ENCODE results near the gene COL21A1. TPM values are rescaled to one million over a fixed set of nuclear protein-coding genes. Genes with fewer than 3 reads are reported as not detected.

The COL21A1 gene
- total RNA-seq, 5 donors from 2014 or later (not counting 1 experiment from before 2014, with no cell fraction given) = not detected

DNA sequence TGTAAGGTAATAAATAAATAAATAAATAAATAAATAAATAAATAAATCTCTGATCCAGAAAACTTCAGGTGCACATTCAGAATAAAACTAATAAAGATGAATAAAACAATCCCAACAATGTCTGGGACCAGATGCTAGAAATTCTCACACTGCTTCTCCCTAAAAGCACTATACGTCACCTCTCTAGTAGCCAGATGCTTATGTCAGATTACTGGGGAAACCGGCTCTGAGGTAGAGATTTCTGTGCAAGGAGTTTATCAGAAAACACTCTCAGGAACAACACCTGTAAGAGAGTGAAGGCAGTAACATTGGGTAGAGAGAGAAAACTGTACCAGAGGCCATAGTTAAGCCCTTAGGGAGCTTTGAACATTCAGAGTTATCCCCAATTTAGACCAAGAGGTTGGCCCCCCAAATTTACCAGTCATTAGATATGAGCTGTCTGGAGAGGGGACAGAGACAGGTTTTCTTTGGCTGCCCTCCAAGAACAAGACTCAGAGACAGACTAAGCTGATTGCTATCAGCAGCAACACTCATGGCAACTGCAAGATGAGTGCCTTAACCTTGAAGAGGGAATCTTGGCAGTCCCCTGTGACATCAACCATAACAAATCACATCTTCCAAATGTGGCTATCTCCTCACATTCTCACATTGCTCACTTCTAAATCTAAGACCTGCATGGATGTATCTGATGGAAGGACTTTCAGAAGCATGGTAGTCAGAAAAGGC lies 220.8 kb downstream of the COL21A1 start:
- Histone ChIP-seq H3K4me1 (ENCODE audit: control insufficient read depth in 1 of 2, extremely low read depth in 1 of 2, insufficient read depth in 2 of 2, low read length in 2 of 2) (no peaks in the 10 kb centered on the region), H3K27ac (ENCODE audit: low read length) (no peak overlapping the region), H3K36me3 (ENCODE audit: control insufficient read depth in 2 of 2, extremely low read depth in 1 of 2, insufficient read depth in 1 of 2, low read length in 1 of 2) (no peaks in the 10 kb centered on the region), H3K27me3 (replicated peaks in 1 of 2; ENCODE audit: control insufficient read depth in 2 of 2, extremely low read depth in 1 of 2, insufficient read depth in 2 of 2, low read length in 1 of 2) (no peaks in the 10 kb centered on the region), H3K9me3 (no peaks in the 10 kb centered on the region), H3K4me3 (ENCODE audit: control insufficient read depth in 1 of 2, extremely low read depth in 1 of 2, low read length in 1 of 2) (no peak overlapping the region)
- H3K9me3 Mint-ChIP-seq = peaks cover 2 to 6% (median 5%) of the 10 kb centered on the region in 3 donors
- WGBS (ENCODE audit: insufficient coverage) = no CpG with 5 or more reads among the region's 2 CpGs
- ATAC-seq (replicated peaks in 1 of 4) (no peak), DNase-seq (no peak)
- no peaks in the 10 kb centered on the region for H3K36me3 Mint-ChIP-seq
- no peaks in the 10 kb centered on the region for H3K4me1 Mint-ChIP-seq
- ChIA-PET POLR2A (no interaction called here), CTCF (no interaction called here)
- no peak overlapping the region for H3K27ac Mint-ChIP-seq
- no peaks in the 10 kb centered on the region for H3K27me3 Mint-ChIP-seq
- no peak overlapping the region for H3K4me3 Mint-ChIP-seq

DNA sequence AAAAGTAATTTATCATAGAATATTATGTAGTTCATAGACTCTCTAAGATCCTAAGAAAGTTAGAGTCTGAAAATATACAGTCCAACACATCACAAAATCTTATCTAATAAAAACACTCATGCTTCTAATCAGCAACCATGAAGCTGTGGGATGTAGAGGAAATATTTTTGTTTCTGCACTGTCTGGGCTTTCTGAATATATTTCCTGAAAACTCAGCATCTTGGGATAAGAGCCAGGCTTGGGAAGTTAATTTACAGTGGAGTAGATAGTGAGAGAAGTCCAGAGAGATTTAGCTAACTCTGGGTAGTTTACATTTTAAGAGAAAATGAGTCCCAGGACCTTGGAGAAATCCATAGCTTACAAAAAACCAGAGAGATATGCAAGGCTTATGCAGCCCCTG lies 221.6 kb downstream of the COL21A1 start:
- no peaks in the 10 kb centered on the region for H3K27me3 ChIP-seq (replicated peaks in 1 of 2; ENCODE audit: control insufficient read depth in 2 of 2, extremely low read depth in 1 of 2, insufficient read depth in 2 of 2, low read length in 1 of 2)
- no peak for DNase-seq
- H3K4me1 ChIP-seq (ENCODE audit: control insufficient read depth in 1 of 2, extremely low read depth in 1 of 2, insufficient read depth in 2 of 2, low read length in 2 of 2) = no peaks in the 10 kb centered on the region
- no peak overlapping the region for H3K4me3 Mint-ChIP-seq
- H3K9me3 ChIP-seq = no peaks in the 10 kb centered on the region
- peaks cover 4 to 9% (median 5%) of the 10 kb centered on the region in 3 donors for H3K9me3 Mint-ChIP-seq
- no peak overlapping the region for H3K4me3 ChIP-seq (ENCODE audit: control insufficient read depth in 1 of 2, extremely low read depth in 1 of 2, low read length in 1 of 2)
- H3K27ac Mint-ChIP-seq = no peak overlapping the region
- ChIA-PET CTCF (no interaction called here), POLR2A (no interaction called here)
- H3K36me3 ChIP-seq (ENCODE audit: control insufficient read depth in 2 of 2, extremely low read depth in 1 of 2, insufficient read depth in 1 of 2, low read length in 1 of 2) = no peaks in the 10 kb centered on the region
- H3K4me1 Mint-ChIP-seq = no peaks in the 10 kb centered on the region
- no peaks in the 10 kb centered on the region for H3K36me3 Mint-ChIP-seq
- ATAC-seq (replicated peaks in 1 of 4) = no peak
- no peaks in the 10 kb centered on the region for H3K27me3 Mint-ChIP-seq
- H3K27ac ChIP-seq (ENCODE audit: low read length) = no peak overlapping the region

DNA sequence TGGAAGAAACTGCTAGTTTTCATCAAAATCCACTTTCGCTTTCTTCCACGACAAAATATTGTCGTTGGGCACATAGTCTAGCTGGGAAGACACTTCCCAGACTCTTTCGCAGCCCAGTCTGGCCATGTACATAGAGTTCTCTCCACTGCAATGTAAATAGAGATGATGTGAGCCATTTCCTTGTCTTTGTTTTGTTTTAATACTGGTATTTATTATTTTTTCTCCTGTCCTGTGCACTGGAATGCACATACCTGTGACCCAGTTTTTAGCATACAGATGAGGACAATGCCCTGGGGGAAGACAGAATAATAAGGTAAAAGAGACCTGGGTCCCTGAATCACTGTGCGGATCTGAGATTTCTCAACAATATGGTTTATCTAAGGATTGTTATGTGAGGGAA lies 222.4 kb downstream of the COL21A1 start:
- peaks cover 5 to 11% (median 6%) of the 10 kb centered on the region in 3 donors for H3K9me3 Mint-ChIP-seq
- no peak overlapping the region for H3K27ac Mint-ChIP-seq
- Histone ChIP-seq H3K4me1 (ENCODE audit: control insufficient read depth in 1 of 2, extremely low read depth in 1 of 2, insufficient read depth in 2 of 2, low read length in 2 of 2) (no peaks in the 10 kb centered on the region), H3K4me3 (ENCODE audit: control insufficient read depth in 1 of 2, extremely low read depth in 1 of 2, low read length in 1 of 2) (no peak overlapping the region), H3K27me3 (replicated peaks in 1 of 2; ENCODE audit: control insufficient read depth in 2 of 2, extremely low read depth in 1 of 2, insufficient read depth in 2 of 2, low read length in 1 of 2) (no peaks in the 10 kb centered on the region), H3K36me3 (ENCODE audit: control insufficient read depth in 2 of 2, extremely low read depth in 1 of 2, insufficient read depth in 1 of 2, low read length in 1 of 2) (no peaks in the 10 kb centered on the region), H3K27ac (ENCODE audit: low read length) (no peak overlapping the region), H3K9me3 (no peaks in the 10 kb centered on the region)
- no CpG with 5 or more reads among the region's 5 CpGs for WGBS (ENCODE audit: insufficient coverage)
- no peaks in the 10 kb centered on the region for H3K36me3 Mint-ChIP-seq
- H3K4me3 Mint-ChIP-seq = no peak overlapping the region
- ChIA-PET POLR2A (interaction anchor here in 1 of 2 donors (0.6 kb wide), 1 partner anchor 58 kb away, joined by 3 read pairs; no protein-coding TSS in a partner anchor), CTCF (no interaction called here)
- no peaks in the 10 kb centered on the region for H3K4me1 Mint-ChIP-seq
- H3K27me3 Mint-ChIP-seq = no peaks in the 10 kb centered on the region
- ATAC-seq (replicated peaks in 1 of 4) (no peak), DNase-seq (no peak)

DNA sequence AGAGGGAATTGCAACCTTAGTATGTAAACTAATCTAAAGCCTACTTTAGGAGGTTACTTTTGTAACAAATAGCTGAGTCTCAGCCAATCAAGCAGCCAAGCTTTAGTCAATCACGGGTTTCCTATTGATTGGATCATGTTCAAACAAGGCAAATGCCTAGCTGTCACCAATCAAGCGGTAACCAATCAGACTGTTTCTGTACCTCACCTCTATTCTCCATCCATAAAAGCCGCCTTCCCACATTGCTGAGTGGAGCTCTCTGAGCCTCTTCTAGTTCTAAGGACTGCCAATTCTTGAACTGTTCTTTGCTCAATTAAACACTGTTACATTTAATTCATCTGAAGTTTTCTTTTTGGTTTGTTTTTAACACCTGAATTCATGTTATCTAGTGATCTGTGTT lies 223.6 kb downstream of the COL21A1 start:
- Mint-ChIP-seq H3K9me3 (peaks cover 4 to 11% (median 5%) of the 10 kb centered on the region in 3 donors), H3K27me3 (no peaks in the 10 kb centered on the region), H3K4me1 (no peaks in the 10 kb centered on the region), H3K27ac (no peak overlapping the region), H3K36me3 (no peaks in the 10 kb centered on the region), H3K4me3 (no peak overlapping the region)
- POLR2A ChIA-PET = no interaction called here
- Histone ChIP-seq H3K4me1 (ENCODE audit: control insufficient read depth in 1 of 2, extremely low read depth in 1 of 2, insufficient read depth in 2 of 2, low read length in 2 of 2) (no peaks in the 10 kb centered on the region), H3K27ac (ENCODE audit: low read length) (no peak overlapping the region), H3K4me3 (ENCODE audit: control insufficient read depth in 1 of 2, extremely low read depth in 1 of 2, low read length in 1 of 2) (no peak overlapping the region), H3K9me3 (no peaks in the 10 kb centered on the region), H3K36me3 (ENCODE audit: control insufficient read depth in 2 of 2, extremely low read depth in 1 of 2, insufficient read depth in 1 of 2, low read length in 1 of 2) (no peaks in the 10 kb centered on the region), H3K27me3 (replicated peaks in 1 of 2; ENCODE audit: control insufficient read depth in 2 of 2, extremely low read depth in 1 of 2, insufficient read depth in 2 of 2, low read length in 1 of 2) (no peaks in the 10 kb centered on the region)
- CTCF ChIA-PET = no interaction called here
- DNase-seq = no peak
- WGBS (ENCODE audit: insufficient coverage) = 92% methylated on average over 3 of the region's 3 CpGs
- no peak for ATAC-seq (replicated peaks in 1 of 4)

DNA sequence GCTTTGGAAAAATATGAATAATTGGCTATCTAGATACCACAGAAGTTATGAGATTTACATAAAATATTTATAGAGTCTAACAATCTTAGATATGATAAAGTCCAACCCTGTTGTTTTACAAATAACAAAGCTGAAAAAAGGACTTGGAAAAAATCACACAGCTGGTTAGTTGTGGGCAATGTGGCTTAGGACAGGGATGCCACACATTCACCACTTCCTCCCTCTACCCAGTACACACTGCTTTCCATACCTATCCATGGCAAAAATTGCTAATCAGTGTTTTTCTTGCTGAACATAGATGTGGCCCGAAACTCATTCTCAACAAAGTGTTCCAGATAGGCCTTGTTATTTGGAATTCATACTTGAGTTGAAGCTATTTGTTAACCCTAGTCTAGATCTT lies 224.7 kb downstream of the COL21A1 start:
- ATAC-seq (replicated peaks in 1 of 4) (no peak), DNase-seq (no peak)
- no CpG with 5 or more reads among the region's 1 CpG for WGBS (ENCODE audit: insufficient coverage)
- H3K9me3 ChIP-seq = no peaks in the 10 kb centered on the region
- ChIA-PET POLR2A (no interaction called here), CTCF (no interaction called here)
- Mint-ChIP-seq H3K9me3 (peaks cover 4 to 11% (median 5%) of the 10 kb centered on the region in 3 donors), H3K27me3 (no peaks in the 10 kb centered on the region), H3K36me3 (no peaks in the 10 kb centered on the region), H3K4me1 (no peaks in the 10 kb centered on the region), H3K4me3 (no peak overlapping the region), H3K27ac (no peak overlapping the region)
- H3K4me3 ChIP-seq (ENCODE audit: control insufficient read depth in 1 of 2, extremely low read depth in 1 of 2, low read length in 1 of 2) = no peak overlapping the region
- H3K36me3 ChIP-seq (ENCODE audit: control insufficient read depth in 2 of 2, extremely low read depth in 1 of 2, insufficient read depth in 1 of 2, low read length in 1 of 2) = no peaks in the 10 kb centered on the region
- no peaks in the 10 kb centered on the region for H3K27me3 ChIP-seq (replicated peaks in 1 of 2; ENCODE audit: control insufficient read depth in 2 of 2, extremely low read depth in 1 of 2, insufficient read depth in 2 of 2, low read length in 1 of 2)
- H3K4me1 ChIP-seq (ENCODE audit: control insufficient read depth in 1 of 2, extremely low read depth in 1 of 2, insufficient read depth in 2 of 2, low read length in 2 of 2) = no peaks in the 10 kb centered on the region
- H3K27ac ChIP-seq (ENCODE audit: low read length) = no peak overlapping the region

DNA sequence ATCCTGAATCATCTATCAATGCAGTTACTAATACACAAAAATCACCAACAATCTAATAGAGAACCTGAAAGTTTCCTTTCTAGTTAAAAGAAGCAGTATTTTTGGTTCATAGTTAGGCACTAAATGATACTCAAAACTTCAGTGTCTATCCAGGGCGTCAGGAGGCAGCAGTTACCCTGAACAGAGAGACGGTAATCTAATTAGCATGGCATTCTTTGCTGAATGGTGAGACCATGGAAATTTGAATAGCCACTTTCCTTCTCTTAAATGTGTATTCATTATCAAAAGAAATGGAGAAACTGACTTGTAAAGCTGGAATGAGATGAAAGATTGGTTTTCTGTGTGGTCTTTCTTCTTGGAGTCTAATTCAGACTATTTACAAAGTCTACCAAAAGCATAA lies 225.4 kb downstream of the COL21A1 start:
- no peaks in the 10 kb centered on the region for H3K4me1 Mint-ChIP-seq
- POLR2A ChIA-PET = no interaction called here

DNA sequence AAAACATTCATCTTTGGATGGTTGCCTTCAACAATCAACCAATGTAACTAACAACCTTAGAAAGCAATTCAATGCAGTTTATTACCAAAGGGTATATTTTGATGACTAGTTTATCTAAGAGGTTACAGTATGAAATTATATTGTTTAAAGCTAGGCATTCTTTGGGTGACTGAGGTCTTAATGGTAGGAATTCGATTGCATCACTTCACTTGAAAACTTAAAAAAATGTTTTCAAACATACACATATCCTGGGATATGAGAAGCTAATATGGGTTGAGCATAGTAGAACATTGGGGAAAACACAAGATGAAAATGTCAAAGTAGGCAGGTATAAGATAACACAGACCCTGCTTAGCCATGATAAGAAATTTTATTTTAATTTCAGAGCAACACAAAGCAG lies 227.4 kb downstream of the COL21A1 start:
- Histone ChIP-seq H3K4me3 (ENCODE audit: control insufficient read depth in 1 of 2, extremely low read depth in 1 of 2, low read length in 1 of 2) (no peak overlapping the region), H3K36me3 (ENCODE audit: control insufficient read depth in 2 of 2, extremely low read depth in 1 of 2, insufficient read depth in 1 of 2, low read length in 1 of 2) (no peaks in the 10 kb centered on the region), H3K4me1 (ENCODE audit: control insufficient read depth in 1 of 2, extremely low read depth in 1 of 2, insufficient read depth in 2 of 2, low read length in 2 of 2) (no peaks in the 10 kb centered on the region), H3K27me3 (replicated peaks in 1 of 2; ENCODE audit: control insufficient read depth in 2 of 2, extremely low read depth in 1 of 2, insufficient read depth in 2 of 2, low read length in 1 of 2) (no peaks in the 10 kb centered on the region), H3K9me3 (no peaks in the 10 kb centered on the region), H3K27ac (ENCODE audit: low read length) (no peak overlapping the region)
- Mint-ChIP-seq H3K27ac (no peak overlapping the region), H3K4me3 (no peak overlapping the region), H3K9me3 (peaks cover 5 to 13% (median 6%) of the 10 kb centered on the region in 3 donors), H3K4me1 (no peaks in the 10 kb centered on the region), H3K27me3 (no peaks in the 10 kb centered on the region), H3K36me3 (no peaks in the 10 kb centered on the region)
- CTCF ChIA-PET = no interaction called here
- POLR2A ChIA-PET = no interaction called here
- no peak for DNase-seq
- no CpG with 5 or more reads among the region's 1 CpG for WGBS (ENCODE audit: insufficient coverage)
- no peak for ATAC-seq (replicated peaks in 1 of 4)

More for the DNA sequence above, 225.4 kb downstream of the COL21A1 start:
- Histone ChIP-seq H3K4me1 (ENCODE audit: control insufficient read depth in 1 of 2, extremely low read depth in 1 of 2, insufficient read depth in 2 of 2, low read length in 2 of 2) (no peaks in the 10 kb centered on the region), H3K36me3 (ENCODE audit: control insufficient read depth in 2 of 2, extremely low read depth in 1 of 2, insufficient read depth in 1 of 2, low read length in 1 of 2) (no peaks in the 10 kb centered on the region), H3K4me3 (ENCODE audit: control insufficient read depth in 1 of 2, extremely low read depth in 1 of 2, low read length in 1 of 2) (no peak overlapping the region), H3K27me3 (replicated peaks in 1 of 2; ENCODE audit: control insufficient read depth in 2 of 2, extremely low read depth in 1 of 2, insufficient read depth in 2 of 2, low read length in 1 of 2) (no peaks in the 10 kb centered on the region), H3K27ac (ENCODE audit: low read length) (no peak overlapping the region), H3K9me3 (no peaks in the 10 kb centered on the region)
- WGBS (ENCODE audit: insufficient coverage) = no CpG with 5 or more reads among the region's 2 CpGs
- ATAC-seq (replicated peaks in 1 of 4) (no peak), DNase-seq (no peak)
- H3K27me3 Mint-ChIP-seq = no peaks in the 10 kb centered on the region
- H3K4me3 Mint-ChIP-seq = no peak overlapping the region
- peaks cover 2 to 11% (median 4%) of the 10 kb centered on the region in 3 donors for H3K9me3 Mint-ChIP-seq
- no peaks in the 10 kb centered on the region for H3K36me3 Mint-ChIP-seq
- CTCF ChIA-PET = no interaction called here
- no peak overlapping the region for H3K27ac Mint-ChIP-seq

Data from T-cell (primary cell).